A673 (cell line): ENCODE data around the gene TBC1D22A.

Experiments
- EZH2 ChIP-seq: fragments of 200-600 bp; sonication (generic); IDR thresholded peaks from 2 replicates; pipeline ENCODE4 v1.6.1; 2017; ENCODE audit warnings: borderline replicate concordance, low read depth, mild to moderate bottlenecking, mixed read lengths, antibody characterized with exemption, low read length; ENCODE audit not compliant: poor library complexity, severe bottlenecking
- TF ChIP-seq, protein P1 (sequence below): fragments of 300-800, 200-600 bp; sonication (generic); conservative IDR thresholded peaks from 2 replicates; pipeline ENCODE4 v1.5.1; 2017; ENCODE audit warnings: low read depth, mild to moderate bottlenecking, antibody characterized with exemption, low read length, moderate library complexity, mixed read lengths

GRCh38 chr22:47053726-47054141 is 291.3 kb downstream of the TBC1D22A start:
- no peak for TF ChIP-seq EZH2
- TF ChIP-seq, protein P1, sequence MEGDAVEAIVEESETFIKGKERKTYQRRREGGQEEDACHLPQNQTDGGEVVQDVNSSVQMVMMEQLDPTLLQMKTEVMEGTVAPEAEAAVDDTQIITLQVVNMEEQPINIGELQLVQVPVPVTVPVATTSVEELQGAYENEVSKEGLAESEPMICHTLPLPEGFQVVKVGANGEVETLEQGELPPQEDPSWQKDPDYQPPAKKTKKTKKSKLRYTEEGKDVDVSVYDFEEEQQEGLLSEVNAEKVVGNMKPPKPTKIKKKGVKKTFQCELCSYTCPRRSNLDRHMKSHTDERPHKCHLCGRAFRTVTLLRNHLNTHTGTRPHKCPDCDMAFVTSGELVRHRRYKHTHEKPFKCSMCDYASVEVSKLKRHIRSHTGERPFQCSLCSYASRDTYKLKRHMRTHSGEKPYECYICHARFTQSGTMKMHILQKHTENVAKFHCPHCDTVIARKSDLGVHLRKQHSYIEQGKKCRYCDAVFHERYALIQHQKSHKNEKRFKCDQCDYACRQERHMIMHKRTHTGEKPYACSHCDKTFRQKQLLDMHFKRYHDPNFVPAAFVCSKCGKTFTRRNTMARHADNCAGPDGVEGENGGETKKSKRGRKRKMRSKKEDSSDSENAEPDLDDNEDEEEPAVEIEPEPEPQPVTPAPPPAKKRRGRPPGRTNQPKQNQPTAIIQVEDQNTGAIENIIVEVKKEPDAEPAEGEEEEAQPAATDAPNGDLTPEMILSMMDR, result no peak
